GM19099 (cell line): Measurements from ENCODE around the gene FITM1.

ENCODE experiments used
- POLR2A ChIP-seq: IDR thresholded peaks from 3 replicates; pipeline ENCODE4 v1.6.1; 2011; ENCODE audit warnings: low read depth; ENCODE audit not compliant: insufficient read length; ENCODE audit errors: extremely low read depth

FITM1 gene

GRCh38 chr14:24127673-24128072 is 2.8 kb upstream of the FITM1 start:
- TF ChIP-seq POLR2A: no peak

- no peak for TF ChIP-seq POLR2A
These were observed 955 bp upstream of the FITM1 start for GRCh38 chr14:24129410-24129998.

GRCh38 chr14:24130717-24131548 is 474 bp downstream of the FITM1 start:
- no peak for TF ChIP-seq POLR2A

GRCh38 chr14:24131549-24131966 is 1.1 kb downstream of the FITM1 start:
- TF ChIP-seq POLR2A: no peak

GRCh38 chr14:24132061-24132685 is 1.7 kb downstream of the FITM1 start:
- no peak for TF ChIP-seq POLR2A

GRCh38 chr14:24132976-24133375 is 2.5 kb downstream of the FITM1 start:
- TF ChIP-seq POLR2A: no peak

- TF ChIP-seq POLR2A: no peak
These were observed 3.3 kb downstream of the FITM1 start for GRCh38 chr14:24133735-24134134.

GRCh38 chr14:24135584-24135833 is 5.0 kb downstream of the FITM1 start:
- no peak for TF ChIP-seq POLR2A

- peak; percentile 79 for TF ChIP-seq POLR2A
These were observed 5.6 kb downstream of the FITM1 start, which contains the start of gene PSME1 for GRCh38 chr14:24135834-24136683. TSS of gene PSME1 (plus strand) at chr14:24136194. CDS start at chr14:24136263, 69 bp downstream.

- TF ChIP-seq POLR2A: no peak
These were observed 6.4 kb downstream of the FITM1 start for GRCh38 chr14:24136684-24137528.

- peak; percentile 42 for TF ChIP-seq POLR2A
These were observed 7.3 kb downstream of the FITM1 start for GRCh38 chr14:24137529-24138395.

GRCh38 chr14:24138396-24139271 is 8.2 kb downstream of the FITM1 start:
- no peak for TF ChIP-seq POLR2A
